Measurements from ENCODE around the gene FGD1. TPM values are rescaled to one million over a fixed set of nuclear protein-coding genes. Genes with fewer than 3 reads are reported as not detected.

Gene FGD1
- total RNA-seq, 1 experiment from 2014 or later: 20.3 TPM

DNA sequence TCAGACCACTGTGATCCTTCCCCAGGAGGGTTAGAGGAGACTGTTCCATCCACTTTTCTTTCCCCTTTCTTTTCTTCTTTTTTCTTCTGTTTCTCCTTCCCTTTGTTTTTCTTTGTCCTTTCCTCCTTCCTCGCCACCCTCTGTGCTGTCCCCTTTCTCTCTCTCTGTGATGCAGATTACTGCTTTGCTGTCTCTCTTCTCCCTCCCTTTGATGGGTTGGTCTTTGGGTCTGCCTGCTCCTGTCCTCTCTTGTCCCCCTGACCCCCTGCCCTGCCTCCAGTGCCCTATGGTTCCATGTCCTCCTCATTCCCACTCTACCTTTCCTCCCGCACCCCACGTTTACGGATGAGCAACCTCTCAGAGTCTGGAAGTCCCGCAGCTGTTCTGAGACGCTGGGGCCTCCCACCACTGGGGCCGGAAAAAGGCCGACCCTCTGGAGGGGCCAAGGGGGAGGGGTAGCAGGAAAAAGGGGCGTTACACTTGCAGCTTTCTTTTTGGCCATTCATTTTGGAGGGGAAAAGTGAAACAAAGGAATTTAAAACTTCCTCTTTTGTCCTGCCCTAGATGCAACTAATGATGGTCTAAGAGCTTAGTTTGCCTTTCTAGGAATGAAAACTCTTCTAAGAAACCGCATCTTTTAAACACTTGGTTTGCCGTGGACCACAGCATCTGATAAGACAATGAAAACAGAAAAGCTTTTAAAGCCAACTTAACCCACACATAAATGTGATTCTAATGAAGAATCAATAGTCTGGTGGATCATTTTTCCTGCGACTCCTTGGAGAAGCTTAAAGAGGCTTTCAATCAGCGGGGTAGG is 80.3 kb downstream of the FGD1 start:
- H2AFZ ChIP-seq: no peak overlapping the region
- intact Hi-C loops (cut with micrococcal nuclease; ENCODE audit: unreplicated experiment): no loop called here
- TF ChIP-seq EZH2 (IDR thresholded peaks at IDR 0.05; ENCODE audit: low read depth): no peak
- no peak for TF ChIP-seq CTCF (conservative IDR thresholded peaks at IDR 0.05)
- ChIA-PET POLR2A (ENCODE audit: unreplicated experiment) (no interaction called here), CTCF (no interaction called here)
- no peaks in the 10 kb centered on the region for H3K9me2 ChIP-seq (ENCODE audit: insufficient read depth)
- no peaks in the 10 kb centered on the region for H3K79me2 ChIP-seq (ENCODE audit: low read depth)
- no peak for DNase-seq
- H3F3A ChIP-seq (ENCODE audit: insufficient read depth, low read depth): no peaks in the 10 kb centered on the region
- no peaks in the 10 kb centered on the region for H4K20me1 ChIP-seq (ENCODE audit: insufficient read depth)
- no peaks in the 10 kb centered on the region for H3K36me3 ChIP-seq (ENCODE audit: low read depth)
- H3K27me3 ChIP-seq (ENCODE audit: insufficient read depth, low read depth): peaks cover 28% of the 10 kb centered on the region
- H3K27ac ChIP-seq: no peak overlapping the region
- H3K9me3 ChIP-seq (ENCODE audit: insufficient read depth, low read depth): no peaks in the 10 kb centered on the region
- H3K4me3 ChIP-seq: no peak overlapping the region
- H3K4me2 ChIP-seq: no peak overlapping the region
- no TSS peak for BruUV-seq (replicated peaks)
- H3K4me1 ChIP-seq (replicated peaks; ENCODE audit: insufficient read depth): no peaks in the 10 kb centered on the region

DNA sequence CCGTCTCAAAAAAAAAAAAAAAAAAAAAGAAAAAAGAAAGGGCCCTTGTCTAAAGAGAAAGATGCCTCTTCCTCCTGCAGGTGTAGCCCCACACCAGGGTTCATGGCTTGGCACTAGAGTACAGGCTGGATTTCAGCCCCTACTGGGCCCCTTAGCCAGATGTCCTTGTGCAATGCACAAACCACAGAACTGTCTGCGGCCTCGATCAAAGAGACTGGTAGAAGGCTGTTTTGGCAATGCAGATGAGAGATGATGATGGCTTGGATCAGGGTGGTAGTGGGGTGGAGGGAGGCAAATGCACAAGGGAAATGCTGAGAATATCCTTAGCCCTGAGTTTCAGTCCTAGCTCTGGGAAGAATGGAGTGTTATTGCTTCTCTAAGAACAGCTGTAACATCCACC is 82.3 kb downstream of the FGD1 start:
- Histone ChIP-seq H3K27ac (no peak overlapping the region), H3K4me2 (no peak overlapping the region), H3K4me3 (no peak overlapping the region), H3K9me3 (ENCODE audit: insufficient read depth, low read depth) (no peaks in the 10 kb centered on the region), H3F3A (ENCODE audit: insufficient read depth, low read depth) (no peaks in the 10 kb centered on the region), H3K27me3 (ENCODE audit: insufficient read depth, low read depth) (peaks cover 28% of the 10 kb centered on the region), H4K20me1 (ENCODE audit: insufficient read depth) (no peaks in the 10 kb centered on the region), H2AFZ (no peak overlapping the region), H3K4me1 (replicated peaks; ENCODE audit: insufficient read depth) (no peaks in the 10 kb centered on the region), H3K9me2 (ENCODE audit: insufficient read depth) (no peaks in the 10 kb centered on the region), H3K36me3 (ENCODE audit: low read depth) (no peaks in the 10 kb centered on the region), H3K79me2 (ENCODE audit: low read depth) (no peaks in the 10 kb centered on the region)
- TF ChIP-seq CTCF (conservative IDR thresholded peaks at IDR 0.05) (no peak), EZH2 (IDR thresholded peaks at IDR 0.05; ENCODE audit: low read depth) (no peak)
- CTCF ChIA-PET: no interaction called here
- no TSS peak for BruUV-seq (replicated peaks)
- POLR2A ChIA-PET (ENCODE audit: unreplicated experiment): no interaction called here
- intact Hi-C loops (cut with micrococcal nuclease; ENCODE audit: unreplicated experiment): no loop called here
- no peak for DNase-seq

DNA sequence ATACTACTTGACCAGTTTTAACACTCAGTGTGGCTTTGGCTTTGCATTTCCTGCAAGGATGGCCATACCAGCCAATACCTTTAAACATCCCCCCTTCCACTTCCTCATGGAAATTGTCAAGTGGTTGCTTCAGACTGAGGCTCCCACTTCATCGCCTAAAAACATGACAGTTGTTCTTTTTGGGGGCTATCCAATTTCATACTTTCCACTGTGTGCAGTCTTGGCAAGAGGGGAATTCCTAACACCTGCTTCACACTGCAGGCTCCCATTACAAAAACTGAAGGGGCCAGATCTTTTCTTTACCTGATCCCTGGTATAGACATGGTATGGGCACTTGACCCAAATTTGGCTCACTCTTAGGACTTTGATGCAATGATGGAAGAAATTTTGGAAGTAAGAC is 84.3 kb downstream of the FGD1 start:
- no peak for TF ChIP-seq CTCF (conservative IDR thresholded peaks at IDR 0.05)
- TF ChIP-seq EZH2 (IDR thresholded peaks at IDR 0.05; ENCODE audit: low read depth): no peak
- peaks cover 28% of the 10 kb centered on the region for H3K27me3 ChIP-seq (ENCODE audit: insufficient read depth, low read depth)
- no peaks in the 10 kb centered on the region for H3K9me2 ChIP-seq (ENCODE audit: insufficient read depth)
- BruUV-seq (replicated peaks): no TSS peak
- no peaks in the 10 kb centered on the region for H4K20me1 ChIP-seq (ENCODE audit: insufficient read depth)
- intact Hi-C loops (cut with micrococcal nuclease; ENCODE audit: unreplicated experiment): no loop called here
- POLR2A ChIA-PET (ENCODE audit: unreplicated experiment): no interaction called here
- H3K36me3 ChIP-seq (ENCODE audit: low read depth): no peaks in the 10 kb centered on the region
- no peak overlapping the region for H3K4me2 ChIP-seq
- CTCF ChIA-PET: no interaction called here
- H3K9me3 ChIP-seq (ENCODE audit: insufficient read depth, low read depth): no peaks in the 10 kb centered on the region
- H3K27ac ChIP-seq: no peak overlapping the region
- H3K4me1 ChIP-seq (replicated peaks; ENCODE audit: insufficient read depth): no peaks in the 10 kb centered on the region
- no peak overlapping the region for H2AFZ ChIP-seq
- no peaks in the 10 kb centered on the region for H3K79me2 ChIP-seq (ENCODE audit: low read depth)
- H3K4me3 ChIP-seq: no peak overlapping the region
- no peaks in the 10 kb centered on the region for H3F3A ChIP-seq (ENCODE audit: insufficient read depth, low read depth)
- no peak for DNase-seq
